SK-N-SH (cell line): ENCODE data around the gene PHOSPHO1. TPM values are rescaled to one million over a fixed set of nuclear protein-coding genes. Genes with fewer than 3 reads are reported as not detected.

Experiments used
- CTCF ChIA-PET: fragments of 300-600, 350-600 bp; formaldehyde crosslinking; extraction: SDS; loops from one replicate; lab custom pipeline; 2021; lab: Yijun Ruan, JAX
- POLR2A ChIA-PET: fragments of 350-600 bp; sonication (Branson Sonifier 250); formaldehyde crosslinking; extraction: SDS; loops from one replicate; lab custom pipeline; 2020; ENCODE audit warnings: antibody characterized with exemption, inconsistent platforms; lab: Yijun Ruan, JAX
- DNase-seq: peaks from one replicate; pipeline ENCODE4 v3.0.0; 2012
- H2AFZ ChIP-seq: fragments of 200-600 bp; sonication (generic); 2 replicates; pipeline ENCODE4 v1.8.1; 2016; ENCODE audit warnings: antibody characterized with exemption, mild to moderate bottlenecking, low read depth
- H3F3A ChIP-seq: fragments of 200-600 bp; sonication (generic); replicated peaks from 2 replicates; pipeline ENCODE3; 2016; ENCODE audit warnings: antibody characterized with exemption, mild to moderate bottlenecking; ENCODE audit not compliant: insufficient read depth
- H3K27ac ChIP-seq, 2 experiments: fragments of 200-500 bp in 1 of 2; fragments of 200-600 bp in 1 of 2; sonication (Bioruptor generic) in 1 of 2; sonication (generic), shearing (Covaris generic) in 1 of 2; 2 replicates each; pipeline versions ENCODE4 v1.5.1 to v1.6.1; 2014 to 2016; ENCODE audit warnings: low read depth in 2 of 2, inconsistent platforms in 1 of 2, low read length in 1 of 2, mild to moderate bottlenecking in 1 of 2, mixed read lengths in 1 of 2
- H3K27me3 ChIP-seq: fragments of 200-600 bp; sonication (generic), shearing (Covaris generic); 2 replicates; pipeline ENCODE4 v1.6.1; 2016; ENCODE audit warnings: mixed run types; ENCODE audit not compliant: insufficient read depth
- H3K36me3 ChIP-seq, 2 experiments: fragments of 200-500 bp in 1 of 2; fragments of 200-600 bp in 1 of 2; sonication (Bioruptor generic) in 1 of 2; sonication (generic) in 1 of 2; replicated peaks in 1 of 2; 2 replicates each; pipeline versions ENCODE3 to v1.5.1; 2014 to 2016; ENCODE audit warnings: low read length in 1 of 2, mild to moderate bottlenecking in 1 of 2; ENCODE audit not compliant: insufficient read depth in 2 of 2, control insufficient read depth in 1 of 2
- H3K4me1 ChIP-seq, 2 experiments: fragments of 200-500 bp in 1 of 2; fragments of 200-600 bp in 1 of 2; sonication (Bioruptor generic) in 1 of 2; sonication (generic), shearing (Covaris generic) in 1 of 2; 2 replicates each; pipeline versions ENCODE4 v1.5.1 to v1.6.1; 2014 to 2016; ENCODE audit warnings: low read depth in 1 of 2, low read length in 1 of 2, mixed run types in 1 of 2; ENCODE audit not compliant: insufficient read depth in 2 of 2, control insufficient read depth in 1 of 2
- H3K4me2 ChIP-seq: fragments of 200-600 bp; sonication (generic), shearing (Covaris generic); 2 replicates; pipeline ENCODE4 v1.6.1; 2017; ENCODE audit warnings: mixed run types
- H3K4me3 ChIP-seq, 2 experiments: fragments of 200-500 bp in 1 of 2; fragments of 200-600 bp in 1 of 2; sonication (Bioruptor generic) in 1 of 2; sonication (generic), shearing (Covaris generic) in 1 of 2; 2 replicates each; pipeline versions ENCODE4 v1.5.1 to v1.8.1; 2014 to 2016; ENCODE audit warnings: low read depth in 2 of 2, inconsistent platforms in 1 of 2, low read length in 1 of 2, mild to moderate bottlenecking in 1 of 2, mixed read lengths in 1 of 2, moderate library complexity in 1 of 2
- H3K79me2 ChIP-seq: fragments of 200-600 bp; sonication (generic); 2 replicates; pipeline ENCODE4 v1.8.1; 2017; ENCODE audit warnings: mild to moderate bottlenecking; ENCODE audit not compliant: insufficient read depth
- H3K9ac ChIP-seq: fragments of 200-600 bp; sonication (generic); 2 replicates; pipeline ENCODE4 v1.6.1; 2017; ENCODE audit warnings: mixed run types
- H3K9me2 ChIP-seq: fragments of 200-600 bp; sonication (generic); 2 replicates; pipeline ENCODE4 v1.6.1; 2017; ENCODE audit warnings: mixed run types
- H3K9me3 ChIP-seq: fragments of 200-600 bp; sonication (generic); 2 replicates; pipeline ENCODE4 v1.6.1; 2017; ENCODE audit warnings: mixed run types, mild to moderate bottlenecking, moderate library complexity
- H4K20me1 ChIP-seq: fragments of 200-600 bp; sonication (generic); 2 replicates; pipeline ENCODE4 v1.6.1; 2017; ENCODE audit warnings: mild to moderate bottlenecking, mixed run types; ENCODE audit not compliant: insufficient read depth
- ELF1 ChIP-seq: IDR thresholded peaks from 2 replicates; pipeline ENCODE4 v1.4.0; 2012
- EP300 ChIP-seq, 2 experiments: IDR thresholded peaks; 2 replicates each; pipeline versions ENCODE4 v1.4.0 to v1.6.1; 2012; ENCODE audit warnings: borderline replicate concordance in 1 of 2, low read depth in 1 of 2, low read length in 1 of 2
- EZH2phosphoT487 ChIP-seq: fragments of 200-600 bp; sonication (generic); IDR thresholded peaks from 2 replicates; pipeline ENCODE4 v1.6.1; 2017; ENCODE audit warnings: low read depth, mixed run types, mild to moderate bottlenecking, antibody characterized with exemption, moderate library complexity, borderline replicate concordance
- FOXM1 ChIP-seq: IDR thresholded peaks from 2 replicates; pipeline ENCODE4 v1.4.0; 2012; ENCODE audit warnings: low read depth, mild to moderate bottlenecking
- MEF2A ChIP-seq: IDR thresholded peaks from 2 replicates; pipeline ENCODE4 v1.4.0; 2012; ENCODE audit warnings: low read depth, borderline replicate concordance
- RAD21 ChIP-seq: IDR thresholded peaks from 2 replicates; pipeline ENCODE4 v1.6.1; 2012; ENCODE audit warnings: mild to moderate bottlenecking, low read length
- RFX5 ChIP-seq: IDR thresholded peaks from 2 replicates; pipeline ENCODE4 v1.6.1; 2012; ENCODE audit warnings: mild to moderate bottlenecking, improper control_type of control experiment, low read length
- SIN3A ChIP-seq: IDR thresholded peaks from 2 replicates; pipeline ENCODE4 v1.6.1; 2012; ENCODE audit warnings: low read depth, mild to moderate bottlenecking, low read length, moderate library complexity, borderline replicate concordance
- TAF1 ChIP-seq: IDR thresholded peaks from 2 replicates; pipeline ENCODE4 v1.6.1; 2012; ENCODE audit warnings: low read depth, mild to moderate bottlenecking, low read length, moderate library complexity, borderline replicate concordance
- TEAD4 ChIP-seq: IDR thresholded peaks from 2 replicates; pipeline ENCODE4 v1.4.0; 2012; ENCODE audit warnings: mild to moderate bottlenecking, borderline replicate concordance; ENCODE audit not compliant: insufficient read depth
- YY1 ChIP-seq: IDR thresholded peaks from 2 replicates; pipeline ENCODE4 v1.4.0; 2012; ENCODE audit warnings: low read depth, mild to moderate bottlenecking
- WGBS: methylation state at CpG from one replicate; pipeline ENCODE4 v1.1.6; 2017; ENCODE audit warnings: low lambda C conversion rate; 5-methylcytosine and 5-hydroxymethylcytosine counted together
- polyA plus RNA-seq, 3 experiments: library from polyadenylated mRNA; depleted of rRNA; stranded (reverse); fragments of >200 nt; gene quantifications; 2 replicates each; pipeline ENCODE4 v1.2.3, GENCODE V29; 2012
- TF ChIP-seq, protein P1 (sequence below): fragments of 200-600 bp; sonication (generic); IDR thresholded peaks from 2 replicates; pipeline ENCODE4 v1.6.1; 2017; ENCODE audit warnings: antibody characterized with exemption, mild to moderate bottlenecking, moderate library complexity
- TF ChIP-seq, protein P2 (sequence below): fragments of 150-350 bp; IDR thresholded peaks from 2 replicates; pipeline ENCODE4 v1.6.1; 2016; ENCODE audit warnings: mild to moderate bottlenecking, low read depth, low read length
- TF ChIP-seq, protein P3 (sequence below): fragments of 150-350 bp; IDR thresholded peaks from 2 replicates; pipeline ENCODE4 v1.6.1; 2017; ENCODE audit warnings: antibody characterized with exemption, low read length, low read depth, borderline replicate concordance
- TF ChIP-seq, protein P4 (sequence below): IDR thresholded peaks from 2 replicates; pipeline ENCODE4; 2012
- TF ChIP-seq, protein P5 (sequence below): IDR thresholded peaks from 2 replicates; pipeline ENCODE4 v1.6.1; 2012; ENCODE audit warnings: mild to moderate bottlenecking, low read depth, low read length, moderate library complexity
- TF ChIP-seq, protein P6 (sequence below): IDR thresholded peaks from 2 replicates; pipeline ENCODE4 v1.4.0; 2012; ENCODE audit warnings: low read depth
- TF ChIP-seq, protein P7 (sequence below): IDR thresholded peaks from 2 replicates; pipeline ENCODE4 v1.4.0; 2012; ENCODE audit warnings: low read depth, borderline replicate concordance

PHOSPHO1 gene
- polyA plus RNA-seq, 1 of the 3 experiments (the other 2 are of a cell fraction): not detected

DNA sequence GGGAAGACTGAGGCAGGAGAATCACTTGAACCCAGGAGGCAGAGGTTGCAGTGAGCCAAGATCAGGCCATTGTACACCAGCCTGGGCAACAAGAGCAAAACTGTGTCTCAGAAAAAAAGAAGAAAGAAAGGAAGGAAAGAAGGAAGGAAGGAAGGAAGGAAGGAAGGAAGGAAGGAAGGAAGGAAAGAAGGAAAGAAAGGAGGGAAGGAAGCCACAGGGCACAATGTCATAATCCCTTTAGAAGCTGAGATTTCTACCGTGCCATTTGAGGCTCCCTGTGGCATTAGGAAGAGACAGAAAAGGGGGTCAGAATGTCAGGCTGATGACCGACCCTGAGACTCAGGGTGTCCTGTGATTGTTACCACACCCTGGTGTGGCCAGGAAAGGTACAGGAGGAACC is 26.8 kb downstream of the PHOSPHO1 start:
- Histone ChIP-seq H3K27ac (no peak overlapping the region), H3K9me2 (no peaks in the 10 kb centered on the region), H3K79me2 (no peaks in the 10 kb centered on the region), H3K9me3 (no peaks in the 10 kb centered on the region), H3K4me3 (no peak overlapping the region), H3K4me2 (no peak overlapping the region), H2AFZ (no peak overlapping the region), H3K4me1 (peaks cover 0 to 7% of the 10 kb centered on the region in 2 experiments; a peak in 1 of 4 replicates), H3K9ac (no peak overlapping the region), H3K27me3 (no peaks in the 10 kb centered on the region), H3F3A (peaks cover 9% of the 10 kb centered on the region), H3K36me3 (no peaks in the 10 kb centered on the region), H4K20me1 (no peaks in the 10 kb centered on the region)
- DNase-seq: no peak
- WGBS: 16% methylated on average over 2 of the region's 2 CpGs
- TF ChIP-seq MEF2A (no peak), ELF1 (no peak), RFX5 (no peak), SIN3A (no peak), FOXM1 (no peak), TEAD4 (no peak), TAF1 (no peak), EP300 (IDR thresholded peaks at IDR 0.05; ENCODE audit: borderline replicate concordance in 1 of 2, low read depth in 1 of 2, low read length in 1 of 2) (no peak), YY1 (no peak), RAD21 (no peak), EZH2phosphoT487 (no peak)
- TF ChIP-seq, protein P1, sequence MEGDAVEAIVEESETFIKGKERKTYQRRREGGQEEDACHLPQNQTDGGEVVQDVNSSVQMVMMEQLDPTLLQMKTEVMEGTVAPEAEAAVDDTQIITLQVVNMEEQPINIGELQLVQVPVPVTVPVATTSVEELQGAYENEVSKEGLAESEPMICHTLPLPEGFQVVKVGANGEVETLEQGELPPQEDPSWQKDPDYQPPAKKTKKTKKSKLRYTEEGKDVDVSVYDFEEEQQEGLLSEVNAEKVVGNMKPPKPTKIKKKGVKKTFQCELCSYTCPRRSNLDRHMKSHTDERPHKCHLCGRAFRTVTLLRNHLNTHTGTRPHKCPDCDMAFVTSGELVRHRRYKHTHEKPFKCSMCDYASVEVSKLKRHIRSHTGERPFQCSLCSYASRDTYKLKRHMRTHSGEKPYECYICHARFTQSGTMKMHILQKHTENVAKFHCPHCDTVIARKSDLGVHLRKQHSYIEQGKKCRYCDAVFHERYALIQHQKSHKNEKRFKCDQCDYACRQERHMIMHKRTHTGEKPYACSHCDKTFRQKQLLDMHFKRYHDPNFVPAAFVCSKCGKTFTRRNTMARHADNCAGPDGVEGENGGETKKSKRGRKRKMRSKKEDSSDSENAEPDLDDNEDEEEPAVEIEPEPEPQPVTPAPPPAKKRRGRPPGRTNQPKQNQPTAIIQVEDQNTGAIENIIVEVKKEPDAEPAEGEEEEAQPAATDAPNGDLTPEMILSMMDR: no peak
- TF ChIP-seq, protein P2, sequence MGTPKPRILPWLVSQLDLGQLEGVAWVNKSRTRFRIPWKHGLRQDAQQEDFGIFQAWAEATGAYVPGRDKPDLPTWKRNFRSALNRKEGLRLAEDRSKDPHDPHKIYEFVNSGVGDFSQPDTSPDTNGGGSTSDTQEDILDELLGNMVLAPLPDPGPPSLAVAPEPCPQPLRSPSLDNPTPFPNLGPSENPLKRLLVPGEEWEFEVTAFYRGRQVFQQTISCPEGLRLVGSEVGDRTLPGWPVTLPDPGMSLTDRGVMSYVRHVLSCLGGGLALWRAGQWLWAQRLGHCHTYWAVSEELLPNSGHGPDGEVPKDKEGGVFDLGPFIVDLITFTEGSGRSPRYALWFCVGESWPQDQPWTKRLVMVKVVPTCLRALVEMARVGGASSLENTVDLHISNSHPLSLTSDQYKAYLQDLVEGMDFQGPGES: no peak
- TF ChIP-seq, protein P3, sequence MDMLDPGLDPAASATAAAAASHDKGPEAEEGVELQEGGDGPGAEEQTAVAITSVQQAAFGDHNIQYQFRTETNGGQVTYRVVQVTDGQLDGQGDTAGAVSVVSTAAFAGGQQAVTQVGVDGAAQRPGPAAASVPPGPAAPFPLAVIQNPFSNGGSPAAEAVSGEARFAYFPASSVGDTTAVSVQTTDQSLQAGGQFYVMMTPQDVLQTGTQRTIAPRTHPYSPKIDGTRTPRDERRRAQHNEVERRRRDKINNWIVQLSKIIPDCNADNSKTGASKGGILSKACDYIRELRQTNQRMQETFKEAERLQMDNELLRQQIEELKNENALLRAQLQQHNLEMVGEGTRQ: no peak
- TF ChIP-seq, protein P4, sequence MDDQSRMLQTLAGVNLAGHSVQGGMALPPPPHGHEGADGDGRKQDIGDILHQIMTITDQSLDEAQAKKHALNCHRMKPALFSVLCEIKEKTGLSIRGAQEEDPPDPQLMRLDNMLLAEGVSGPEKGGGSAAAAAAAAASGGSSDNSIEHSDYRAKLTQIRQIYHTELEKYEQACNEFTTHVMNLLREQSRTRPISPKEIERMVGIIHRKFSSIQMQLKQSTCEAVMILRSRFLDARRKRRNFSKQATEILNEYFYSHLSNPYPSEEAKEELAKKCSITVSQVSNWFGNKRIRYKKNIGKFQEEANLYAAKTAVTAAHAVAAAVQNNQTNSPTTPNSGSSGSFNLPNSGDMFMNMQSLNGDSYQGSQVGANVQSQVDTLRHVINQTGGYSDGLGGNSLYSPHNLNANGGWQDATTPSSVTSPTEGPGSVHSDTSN: no peak
- TF ChIP-seq, protein P5, sequence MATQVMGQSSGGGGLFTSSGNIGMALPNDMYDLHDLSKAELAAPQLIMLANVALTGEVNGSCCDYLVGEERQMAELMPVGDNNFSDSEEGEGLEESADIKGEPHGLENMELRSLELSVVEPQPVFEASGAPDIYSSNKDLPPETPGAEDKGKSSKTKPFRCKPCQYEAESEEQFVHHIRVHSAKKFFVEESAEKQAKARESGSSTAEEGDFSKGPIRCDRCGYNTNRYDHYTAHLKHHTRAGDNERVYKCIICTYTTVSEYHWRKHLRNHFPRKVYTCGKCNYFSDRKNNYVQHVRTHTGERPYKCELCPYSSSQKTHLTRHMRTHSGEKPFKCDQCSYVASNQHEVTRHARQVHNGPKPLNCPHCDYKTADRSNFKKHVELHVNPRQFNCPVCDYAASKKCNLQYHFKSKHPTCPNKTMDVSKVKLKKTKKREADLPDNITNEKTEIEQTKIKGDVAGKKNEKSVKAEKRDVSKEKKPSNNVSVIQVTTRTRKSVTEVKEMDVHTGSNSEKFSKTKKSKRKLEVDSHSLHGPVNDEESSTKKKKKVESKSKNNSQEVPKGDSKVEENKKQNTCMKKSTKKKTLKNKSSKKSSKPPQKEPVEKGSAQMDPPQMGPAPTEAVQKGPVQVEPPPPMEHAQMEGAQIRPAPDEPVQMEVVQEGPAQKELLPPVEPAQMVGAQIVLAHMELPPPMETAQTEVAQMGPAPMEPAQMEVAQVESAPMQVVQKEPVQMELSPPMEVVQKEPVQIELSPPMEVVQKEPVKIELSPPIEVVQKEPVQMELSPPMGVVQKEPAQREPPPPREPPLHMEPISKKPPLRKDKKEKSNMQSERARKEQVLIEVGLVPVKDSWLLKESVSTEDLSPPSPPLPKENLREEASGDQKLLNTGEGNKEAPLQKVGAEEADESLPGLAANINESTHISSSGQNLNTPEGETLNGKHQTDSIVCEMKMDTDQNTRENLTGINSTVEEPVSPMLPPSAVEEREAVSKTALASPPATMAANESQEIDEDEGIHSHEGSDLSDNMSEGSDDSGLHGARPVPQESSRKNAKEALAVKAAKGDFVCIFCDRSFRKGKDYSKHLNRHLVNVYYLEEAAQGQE: no peak
- TF ChIP-seq, protein P6, sequence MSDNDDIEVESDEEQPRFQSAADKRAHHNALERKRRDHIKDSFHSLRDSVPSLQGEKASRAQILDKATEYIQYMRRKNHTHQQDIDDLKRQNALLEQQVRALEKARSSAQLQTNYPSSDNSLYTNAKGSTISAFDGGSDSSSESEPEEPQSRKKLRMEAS: no peak
- TF ChIP-seq, protein P7, sequence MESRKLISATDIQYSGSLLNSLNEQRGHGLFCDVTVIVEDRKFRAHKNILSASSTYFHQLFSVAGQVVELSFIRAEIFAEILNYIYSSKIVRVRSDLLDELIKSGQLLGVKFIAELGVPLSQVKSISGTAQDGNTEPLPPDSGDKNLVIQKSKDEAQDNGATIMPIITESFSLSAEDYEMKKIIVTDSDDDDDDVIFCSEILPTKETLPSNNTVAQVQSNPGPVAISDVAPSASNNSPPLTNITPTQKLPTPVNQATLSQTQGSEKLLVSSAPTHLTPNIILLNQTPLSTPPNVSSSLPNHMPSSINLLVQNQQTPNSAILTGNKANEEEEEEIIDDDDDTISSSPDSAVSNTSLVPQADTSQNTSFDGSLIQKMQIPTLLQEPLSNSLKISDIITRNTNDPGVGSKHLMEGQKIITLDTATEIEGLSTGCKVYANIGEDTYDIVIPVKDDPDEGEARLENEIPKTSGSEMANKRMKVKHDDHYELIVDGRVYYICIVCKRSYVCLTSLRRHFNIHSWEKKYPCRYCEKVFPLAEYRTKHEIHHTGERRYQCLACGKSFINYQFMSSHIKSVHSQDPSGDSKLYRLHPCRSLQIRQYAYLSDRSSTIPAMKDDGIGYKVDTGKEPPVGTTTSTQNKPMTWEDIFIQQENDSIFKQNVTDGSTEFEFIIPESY: no peak
- POLR2A ChIA-PET: no interaction called here
- CTCF ChIA-PET: interaction anchor here (0.6 to 3.4 kb wide), 6 partner anchors 12 to 87 kb away, joined by 3 to 30 read pairs (median 4); no protein-coding TSS in a partner anchor
